ENCODE results near the gene PROCA1. TPM values are rescaled to one million over a fixed set of nuclear protein-coding genes. Genes with fewer than 3 reads are reported as not detected.

The PROCA1 gene
- total and polyA plus RNA-seq, 2 of the 8 experiments (the other 6 are each of a cell fraction or from before 2014, with no cell fraction given) = 21.2 to 26.3 TPM

GRCh38 chr17:28744972-28745785 is 33.5 kb upstream of the PROCA1 start:
- Histone ChIP-seq H3K4ac (replicated peaks; ENCODE audit: insufficient read length, low read depth, low read length) (peak overlapping the region; percentile 95), H3K14ac (ENCODE audit: insufficient read length) (no peak overlapping the region), H3K4me3 (ENCODE audit: extremely low read depth in 1 of 4, insufficient read depth in 2 of 4, low read depth in 3 of 4, low read length in 4 of 4) (peak overlapping the region; percentile 94 to 99 (median 98)), H2BK12ac (ENCODE audit: low read depth, low read length) (peak overlapping the region; percentile 80), H3K79me2 (ENCODE audit: control insufficient read depth in 1 of 2, insufficient read depth in 2 of 2, low read length in 2 of 2) (peaks cover 19 to 38% of the 10 kb centered on the region in 2 experiments), H3K9ac (replicated peaks in 1 of 4; ENCODE audit: extremely low read depth in 1 of 4, low read depth in 3 of 4, low read length in 3 of 4) (peak overlapping the region; percentile 78 to 98 (median 95)), H3K56ac (replicated peaks; ENCODE audit: insufficient read length, low read depth, low read length) (peak overlapping the region; percentile 94), H3K79me1 (ENCODE audit: low read depth, low read length) (peaks cover 14% of the 10 kb centered on the region; the same call in 1 of the 2 replicates), H3K27me3 (replicated peaks in 1 of 4; ENCODE audit: control insufficient read depth in 3 of 4, extremely low read depth in 1 of 4, insufficient read depth in 3 of 4, low read length in 3 of 4) (no peaks in the 10 kb centered on the region), H4K5ac (ENCODE audit: insufficient read length, low read depth, low read length) (peak overlapping the region; percentile 90), H3K23me2 (ENCODE audit: low read depth, low read length) (peaks cover 23% of the 10 kb centered on the region), H3K23ac (ENCODE audit: insufficient read length) (no peak overlapping the region), H3K36me3 (ENCODE audit: control insufficient read depth in 2 of 4, insufficient read depth in 4 of 4, low read length in 3 of 4) (peaks cover 24 to 35% (median 26%) of the 10 kb centered on the region in 4 experiments), H2BK20ac (ENCODE audit: low read length) (peak overlapping the region; percentile 32; the same call in 1 of the 2 replicates), H3K9me3 (ENCODE audit: insufficient read depth in 2 of 2, low read depth in 1 of 2, low read length in 1 of 2) (no peaks in the 10 kb centered on the region), H2AK5ac (ENCODE audit: low read depth, low read length) (peak overlapping the region; percentile 70; the same call in 1 of the 2 replicates), H3K4me2 (ENCODE audit: insufficient read depth in 1 of 2, low read depth in 2 of 2, low read length in 2 of 2) (peak overlapping the region; percentile 92 to 93), H2BK5ac (ENCODE audit: low read depth, low read length) (peak overlapping the region; percentile 99), H2BK120ac (replicated peaks; ENCODE audit: low read depth, low read length) (no peak overlapping the region), H2BK15ac (ENCODE audit: low read length) (peak overlapping the region; percentile 72; the same call in 1 of the 2 replicates), H4K8ac (ENCODE audit: extremely low read depth, insufficient read depth, low read length) (peak overlapping the region; percentile 91; the same call in 1 of the 2 replicates), H3K27ac (ENCODE audit: low read depth, low read length) (peak overlapping the region; percentile 98), H4K91ac (replicated peaks; ENCODE audit: insufficient read length, low read length) (peak overlapping the region; percentile 98), H2AFZ (ENCODE audit: low read length) (no peak overlapping the region), H3K4me1 (replicated peaks in 1 of 4; ENCODE audit: control insufficient read depth in 3 of 4, insufficient read depth in 4 of 4, low read length in 3 of 4) (peaks cover 0 to 30% (median 25%) of the 10 kb centered on the region in 4 experiments; a peak in 6 of 7 replicates), H4K20me1 (replicated peaks in 1 of 2; ENCODE audit: control insufficient read depth in 1 of 2, insufficient read depth in 2 of 2, low read length in 2 of 2) (peaks cover 28% of the 10 kb centered on the region in 2 experiments), H3K18ac (ENCODE audit: extremely low read depth, low read length) (peak overlapping the region; percentile 97)
- ChIA-PET CTCF (ENCODE audit: partially characterized antibody) (interaction anchor here (0.7 to 11.7 kb wide), 5 partner anchors 9 to 134 kb away, joined by 3 to 316 read pairs (median 4); partner anchors contain the start of genes NEK8, RPL23A and TLCD1), POLR2A (ENCODE audit: partially characterized antibody) (interaction anchor here (0.6 to 15.3 kb wide), 18 partner anchors 9 to 208 kb away, joined by 3 to 813 read pairs (median 5); partner anchors contain the start of genes FAM222B, FLOT2, NEK8 and PROCA1)
- WGBS, 2 experiments (ENCODE audit: extremely low coverage in 1 of 2, insufficient coverage in 1 of 2, insufficient read length in 1 of 2, insufficient replicate concordance in 2 of 2, low coverage in 1 of 2, low lambda C conversion rate in 2 of 2, missing lambda C conversion rate in 1 of 2) = 3% methylated on average over 25 of the region's 31 CpGs; no CpG with 5 or more reads in 1 of the 2 experiments
- peak in 1 of 2 experiments; percentile 65 for DNase-seq (ENCODE audit: low read depth in 1 of 2, low spot score in 2 of 2)
- FAIRE-seq = no peak
- TF ChIP-seq E2F6 (IDR thresholded peaks at IDR 0.05) (no peak), EP300 (IDR thresholded peaks at IDR 0.05; ENCODE audit: borderline replicate concordance in 1 of 2, low read depth in 2 of 2, low read length in 2 of 2) (0 out of 3 replicates have a peak, but pooled peaks of 1 of the 2 experiments have one; percentile 11), CTCF (IDR thresholded peaks at IDR 0.05; ENCODE audit: control extremely low read depth in 1 of 3, insufficient read depth in 1 of 3, low read depth in 1 of 3, low read length in 3 of 3) (no peak), TAF1 (IDR thresholded peaks at IDR 0.05; ENCODE audit: low read depth, low read length) (peak; percentile 66), SIN3A (conservative IDR thresholded peaks at IDR 0.05 in 1 of 2, IDR thresholded peaks at IDR 0.05 in 1 of 2; ENCODE audit: low read depth in 1 of 2, low read length in 2 of 2) (0 out of 4 replicates have a peak, but pooled peaks have one; percentile 20 to 26), CHD1 (IDR thresholded peaks at IDR 0.05; ENCODE audit: low read depth, low read length) (peak; percentile 75; the same call in 1 of the 2 replicates)
